Suprapubic skin (tissue), 3 donors: ENCODE data around the gene ZNF75A.

Experiments
- CTCF ChIP-seq, 2 donors: fragments of 200-600 bp in 1 of 2; fragments of 450-650 bp in 1 of 2; sonication (generic) in 1 of 2; IDR thresholded peaks; one replicate each; pipeline ENCODE4 v1.5.1; 2016 to 2019; ENCODE audit warnings: antibody characterized with exemption in 2 of 2, mild to moderate bottlenecking in 1 of 2, moderate library complexity in 1 of 2
- POLR2AphosphoS5 ChIP-seq, 3 donors: sonication (generic); formaldehyde crosslinking; IDR thresholded peaks; one replicate each; pipeline ENCODE4 v1.6.1; 2017; ENCODE audit warnings: antibody characterized with exemption in 3 of 3

- TF ChIP-seq CTCF (IDR thresholded peaks at IDR 0.05), result no peak
- TF ChIP-seq POLR2AphosphoS5 (IDR thresholded peaks at IDR 0.05), result no peak
Observed at GRCh38 chr16:3282103-3282729, 23.1 kb upstream of the ZNF75A start.
